Measurements from ENCODE around the gene WBP2. TPM values are rescaled to one million over a fixed set of nuclear protein-coding genes. Genes with fewer than 3 reads are reported as not detected.
A peak's percentile ranks its signal among the peaks of the same experiment; 100 is the strongest.

The WBP2 gene
- total and polyA plus RNA-seq, 2 of the 8 experiments (the other 6 are each of a cell fraction or from before 2014, with no cell fraction given): 48.2 to 71.2 TPM

DNA sequence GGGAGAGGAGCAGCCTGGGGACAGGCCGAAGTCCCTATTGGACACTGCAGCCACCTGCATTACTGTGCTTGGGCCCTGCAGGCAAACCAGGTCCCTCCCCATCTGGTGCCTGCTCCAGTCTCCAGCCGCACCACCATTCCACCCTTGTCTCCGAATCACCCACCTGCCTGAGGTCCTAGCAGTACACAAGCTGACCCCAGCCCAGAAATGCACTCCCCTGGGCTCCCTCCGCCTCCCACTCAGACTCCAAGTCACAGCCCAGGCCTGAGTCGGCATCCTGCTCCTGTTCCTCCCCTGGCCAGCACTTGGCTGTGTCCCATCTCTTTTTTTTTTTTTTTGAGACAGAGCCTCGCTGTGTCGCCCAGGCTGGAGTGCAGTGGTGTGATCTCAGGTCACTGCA is 17.2 kb downstream of the WBP2 start:
- no peaks in the 10 kb centered on the region; the same call in 1 of the 2 replicates for H3K23me2 ChIP-seq (ENCODE audit: low read depth, low read length)
- H4K5ac ChIP-seq (ENCODE audit: insufficient read length, low read depth, low read length): no peak overlapping the region
- H4K20me1 ChIP-seq (replicated peaks in 1 of 2; ENCODE audit: control insufficient read depth in 1 of 2, insufficient read depth in 2 of 2, low read length in 2 of 2): no peaks in the 10 kb centered on the region
- no peak overlapping the region for H2AFZ ChIP-seq (ENCODE audit: low read length)
- H2BK12ac ChIP-seq (ENCODE audit: low read depth, low read length): no peak overlapping the region
- ChIA-PET CTCF (ENCODE audit: partially characterized antibody) (interaction anchor here (4.0 to 21.9 kb wide), 2 partner anchors 13 to 14 kb away, joined by 26 to 563 read pairs; partner anchors contain the start of genes UNC13D and WBP2), POLR2A (ENCODE audit: partially characterized antibody) (no interaction called here)
- H3K23ac ChIP-seq (ENCODE audit: insufficient read length): no peak overlapping the region
- H2BK20ac ChIP-seq (ENCODE audit: low read length): no peak overlapping the region
- H2BK120ac ChIP-seq (replicated peaks; ENCODE audit: low read depth, low read length): no peak overlapping the region
- DNase-seq (ENCODE audit: low read depth in 1 of 2, low spot score in 2 of 2) (no peak), FAIRE-seq (no peak)
- H3K27ac ChIP-seq (ENCODE audit: low read depth, low read length): no peak overlapping the region
- no peak overlapping the region for H3K9ac ChIP-seq (replicated peaks in 1 of 4; ENCODE audit: extremely low read depth in 1 of 4, low read depth in 3 of 4, low read length in 3 of 4)
- no peak overlapping the region for H3K56ac ChIP-seq (replicated peaks; ENCODE audit: insufficient read length, low read depth, low read length)
- no peak overlapping the region for H3K4ac ChIP-seq (replicated peaks; ENCODE audit: insufficient read length, low read depth, low read length)
- H2BK15ac ChIP-seq (ENCODE audit: low read length): no peak overlapping the region
- no peaks in the 10 kb centered on the region for H3K79me2 ChIP-seq (ENCODE audit: control insufficient read depth in 1 of 2, insufficient read depth in 2 of 2, low read length in 2 of 2)
- H3K18ac ChIP-seq (ENCODE audit: extremely low read depth, low read length): no peak overlapping the region
- no peak overlapping the region for H3K14ac ChIP-seq (ENCODE audit: insufficient read length)
- H3K9me3 ChIP-seq (ENCODE audit: insufficient read depth in 2 of 2, low read depth in 1 of 2, low read length in 1 of 2): no peaks in the 10 kb centered on the region
- no peaks in the 10 kb centered on the region for H3K36me3 ChIP-seq (ENCODE audit: control insufficient read depth in 2 of 4, insufficient read depth in 4 of 4, low read length in 3 of 4)
- H3K4me2 ChIP-seq (ENCODE audit: insufficient read depth in 1 of 2, low read depth in 2 of 2, low read length in 2 of 2): no peak overlapping the region
- no peak for TF ChIP-seq YY1 (IDR thresholded peaks at IDR 0.05; ENCODE audit: low read depth, low read length)
- no peak for TF ChIP-seq NANOG (IDR thresholded peaks at IDR 0.05; ENCODE audit: insufficient read depth, low read depth, low read length, poor library complexity, severe bottlenecking)
- TF ChIP-seq TAF1 (IDR thresholded peaks at IDR 0.05; ENCODE audit: low read depth, low read length): no peak
- TF ChIP-seq TBP (IDR thresholded peaks at IDR 0.05; ENCODE audit: low read depth, low read length): no peak
- no peak for TF ChIP-seq RAD21 (IDR thresholded peaks at IDR 0.05 in 1 of 2, conservative IDR thresholded peaks at IDR 0.05 in 1 of 2; ENCODE audit: low read depth in 2 of 2, low read length in 2 of 2)
- no peak for TF ChIP-seq GABPA (IDR thresholded peaks at IDR 0.05; ENCODE audit: borderline replicate concordance, insufficient read depth, low read length)
- no peak for TF ChIP-seq PHF8 (conservative IDR thresholded peaks at IDR 0.05; ENCODE audit: low read depth, low read length)
- no peak for TF ChIP-seq HDAC2 (IDR thresholded peaks at IDR 0.05; ENCODE audit: borderline replicate concordance in 1 of 2, low read depth in 2 of 2, low read length in 2 of 2)
- TF ChIP-seq RXRA (IDR thresholded peaks at IDR 0.05; ENCODE audit: insufficient read depth, low read depth, low read length): no peak
- TF ChIP-seq EP300 (IDR thresholded peaks at IDR 0.05; ENCODE audit: borderline replicate concordance in 1 of 2, low read depth in 2 of 2, low read length in 2 of 2): no peak
- TF ChIP-seq BACH1 (IDR thresholded peaks at IDR 0.05; ENCODE audit: low read length): no peak
- H4K91ac ChIP-seq (replicated peaks; ENCODE audit: insufficient read length, low read length): no peak overlapping the region
- peak overlapping the region; percentile 92; the same call in 1 of the 2 replicates for H4K8ac ChIP-seq (ENCODE audit: extremely low read depth, insufficient read depth, low read length)
- H2BK5ac ChIP-seq (ENCODE audit: low read depth, low read length): no peak overlapping the region
- 84% methylated on average over 6 of the region's 7 CpGs; no CpG with 5 or more reads in 1 of the 2 experiments for WGBS, 2 experiments (ENCODE audit: extremely low coverage in 1 of 2, insufficient coverage in 1 of 2, insufficient read length in 1 of 2, insufficient replicate concordance in 2 of 2, low coverage in 1 of 2, low lambda C conversion rate in 2 of 2, missing lambda C conversion rate in 1 of 2)
- H3K79me1 ChIP-seq (ENCODE audit: low read depth, low read length): no peaks in the 10 kb centered on the region
- no peak overlapping the region for H3K4me3 ChIP-seq (ENCODE audit: extremely low read depth in 1 of 4, insufficient read depth in 2 of 4, low read depth in 3 of 4, low read length in 4 of 4)
- peaks cover 0 to 9% (median 4%) of the 10 kb centered on the region in 4 experiments; a peak in 3 of 7 replicates for H3K4me1 ChIP-seq (replicated peaks in 1 of 4; ENCODE audit: control insufficient read depth in 3 of 4, insufficient read depth in 4 of 4, low read length in 3 of 4)
- no peaks in the 10 kb centered on the region for H3K27me3 ChIP-seq (replicated peaks in 1 of 4; ENCODE audit: control insufficient read depth in 3 of 4, extremely low read depth in 1 of 4, insufficient read depth in 3 of 4, low read length in 3 of 4)
- no peak overlapping the region for H2AK5ac ChIP-seq (ENCODE audit: low read depth, low read length)
